Inflammatory macrophage treated with lipopolysaccharide for 4 hours (primary cell): ENCODE measurements around the gene NCOA4.
"Not testable (repeated sequence)": the region's sequence is repeated elsewhere in the genome, so short reads cannot be mapped to it uniquely, and the experiment has no call there.

Experiments
- DNase-seq: peaks from one replicate; pipeline ENCODE4 v3.0.0-alpha.2; 2020

The NCOA4 gene

GRCh38 chr10:46030091-46030937, at the start of gene NCOA4:
Gene NCOA4, minus strand, starts transcription at chr10:46030623. Its CDS starts 13,943 bp downstream, at chr10:46016680.
- DNase-seq, result peak; percentile 99

DNA sequence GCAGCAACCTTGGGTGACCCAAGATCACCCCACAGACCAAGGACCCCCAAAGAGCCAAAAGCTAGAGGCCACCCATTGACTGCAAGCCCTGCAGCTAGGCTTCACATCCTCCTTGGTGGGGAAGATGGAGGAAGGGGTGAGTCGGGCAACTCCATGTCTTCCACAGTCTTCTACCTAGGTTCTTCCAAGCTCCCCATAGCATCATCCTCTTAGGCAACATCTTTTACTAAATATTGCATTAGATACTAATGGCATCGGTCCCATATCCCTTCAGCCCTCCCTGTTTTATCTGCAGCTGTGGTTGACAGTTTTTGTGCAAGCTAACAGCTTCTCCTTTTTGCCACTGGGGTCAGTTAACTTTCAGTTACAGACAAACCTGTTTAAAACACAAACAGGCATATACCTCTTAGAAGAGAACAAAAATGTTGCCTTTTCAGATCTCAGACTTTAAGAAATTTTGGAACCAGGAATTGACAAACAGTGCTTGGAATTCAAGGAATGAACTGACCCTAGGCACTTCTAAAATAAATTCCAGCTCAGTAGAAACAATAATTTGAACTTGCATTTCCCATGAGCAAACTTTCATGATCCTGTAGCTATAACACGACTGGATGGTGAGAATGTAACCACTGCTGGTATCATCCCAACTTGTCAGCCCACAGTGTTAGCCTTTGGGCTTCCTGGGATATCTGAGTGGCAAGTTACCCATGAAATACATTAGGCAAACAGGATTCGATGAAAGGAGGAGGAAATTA, 49.6 kb upstream of the NCOA4 start:
- DNase-seq, result peak; percentile 76

GRCh38 chr10:46077731-46078413, 47.4 kb upstream of the NCOA4 start:
- DNase-seq, result peak; percentile 35

DNA sequence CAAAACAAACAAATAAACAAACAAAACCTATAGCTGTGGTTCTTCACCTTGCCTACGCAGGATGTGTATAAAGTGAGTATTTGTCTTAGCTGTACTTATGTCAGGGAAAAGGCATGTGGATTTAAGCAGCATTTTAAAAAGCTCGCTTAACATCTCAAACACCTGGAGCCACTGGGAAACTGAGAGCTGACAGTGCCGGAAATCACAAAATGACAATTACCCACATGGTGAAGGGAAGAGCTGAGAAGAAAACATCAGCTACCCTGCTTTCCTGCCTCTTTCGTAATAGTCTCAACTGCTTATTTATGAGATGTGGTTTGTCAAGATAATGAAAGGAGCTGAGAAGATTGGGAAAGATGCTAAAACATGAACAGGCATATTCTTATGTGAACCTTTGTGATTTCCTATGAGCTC, 46.7 kb upstream of the NCOA4 start:
- peak; percentile 79 for DNase-seq

- DNase-seq, result no peak
These were observed 45.4 kb upstream of the NCOA4 start for GRCh38 chr10:46075869-46076268.

GRCh38 chr10:46074196-46074946, 43.9 kb upstream of the NCOA4 start:
- no peak for DNase-seq

GRCh38 chr10:46073564-46073963, 43.1 kb upstream of the NCOA4 start:
- no peak for DNase-seq

DNA sequence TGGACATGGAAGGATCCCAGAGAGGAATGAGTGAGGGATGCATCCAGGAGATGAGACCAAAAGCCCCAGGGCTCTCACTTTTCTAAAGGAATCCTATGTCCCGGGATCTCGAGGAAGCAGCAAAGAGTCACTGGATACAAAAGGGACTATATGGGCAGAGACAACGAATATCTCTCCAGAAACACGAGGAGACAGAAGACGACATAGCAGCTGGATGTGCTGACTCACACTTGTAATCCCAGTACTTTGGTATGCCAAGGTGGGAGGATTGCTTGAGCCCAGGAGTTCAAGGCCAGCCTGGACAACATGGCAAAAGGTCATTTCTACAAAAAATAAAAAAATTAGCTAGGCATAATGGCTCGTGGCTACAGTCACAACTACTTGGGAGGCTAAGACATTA, 40.3 kb upstream of the NCOA4 start:
- DNase-seq, result no peak

DNA sequence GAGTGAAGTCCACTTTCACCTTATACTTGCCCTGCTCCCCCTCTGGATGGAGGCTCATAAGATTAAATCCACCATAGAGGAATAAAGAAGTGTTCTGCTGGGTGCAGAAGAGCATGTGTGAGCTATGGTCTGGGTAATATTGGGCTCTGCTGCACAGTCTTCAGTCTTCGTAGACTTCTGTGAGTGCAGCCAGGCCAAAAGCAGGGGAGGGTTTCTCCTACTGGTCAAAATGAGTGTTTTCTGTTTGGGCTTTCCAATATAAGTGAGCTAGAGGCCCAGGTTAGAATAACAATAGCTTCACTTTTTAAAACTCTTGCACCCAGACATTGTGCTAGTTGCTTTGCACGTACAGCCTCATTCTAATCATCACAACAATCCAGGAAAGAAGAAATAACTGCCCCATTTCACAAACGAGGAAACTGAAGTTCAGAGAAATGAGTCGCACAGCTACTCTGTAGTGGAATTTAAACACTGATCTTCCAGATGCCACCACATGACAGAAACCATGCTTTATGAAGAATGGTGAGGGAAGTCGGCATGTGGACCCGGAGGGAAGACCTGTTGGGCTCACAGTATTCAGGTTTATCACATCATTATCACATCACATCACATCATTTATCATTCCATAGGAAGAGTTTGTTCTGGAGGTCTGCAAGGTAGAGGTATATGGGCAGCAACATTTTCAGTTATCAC, 39.5 kb upstream of the NCOA4 start:
- no peak for DNase-seq

GRCh38 chr10:46068905-46069304, 38.5 kb upstream of the NCOA4 start:
- DNase-seq, result no peak

- no peak for DNase-seq
These were observed 37.7 kb upstream of the NCOA4 start for GRCh38 chr10:46068117-46068516.

- DNase-seq, result no peak
These were observed 33.9 kb upstream of the NCOA4 start for GRCh38 chr10:46064269-46064817.

GRCh38 chr10:46062723-46063428, 32.5 kb upstream of the NCOA4 start:
- peak; percentile 17 for DNase-seq

- DNase-seq, result no peak
These were observed 30.3 kb upstream of the NCOA4 start for GRCh38 chr10:46060706-46061105.

DNA sequence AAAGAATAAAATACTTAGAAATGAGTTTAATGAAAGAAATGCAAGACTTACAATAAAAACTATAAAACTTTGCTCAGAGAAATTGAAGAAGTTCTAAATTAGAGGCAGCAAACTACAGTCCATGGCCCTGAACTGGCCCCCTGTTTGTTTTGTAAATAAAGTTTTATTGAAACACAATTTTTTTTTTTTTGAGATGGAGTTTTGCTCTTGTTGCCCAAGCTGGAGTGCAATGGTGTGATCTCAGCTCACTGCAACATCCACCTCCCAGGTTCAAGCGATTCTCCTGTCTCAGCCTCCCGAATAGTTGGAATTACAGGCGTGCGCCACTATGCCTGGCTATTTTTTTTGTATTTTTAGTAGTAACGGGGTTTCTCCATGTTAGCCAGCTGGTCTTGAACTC, 27.5 kb upstream of the NCOA4 start:
- not testable (repeated sequence) for DNase-seq

DNA sequence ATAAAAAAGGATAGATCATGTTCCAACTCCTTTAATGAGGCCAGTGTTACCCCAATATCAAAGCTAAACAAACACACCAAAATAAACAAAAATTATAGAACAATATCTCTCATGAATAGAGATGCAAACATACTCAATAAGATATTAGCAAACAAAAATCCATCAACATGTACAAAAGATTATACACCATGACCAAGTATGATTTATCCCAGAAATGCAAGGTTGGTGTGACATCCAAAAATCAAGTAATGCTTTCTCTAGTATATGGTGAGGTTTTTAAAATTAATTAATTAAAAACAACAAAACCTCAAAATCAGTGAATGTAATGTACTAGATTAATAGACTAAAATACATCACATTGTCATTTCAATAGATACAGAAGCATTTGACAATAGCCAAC, 26.6 kb upstream of the NCOA4 start:
- DNase-seq, result no peak

GRCh38 chr10:46055771-46056170, 25.3 kb upstream of the NCOA4 start:
- no peak for DNase-seq

DNA sequence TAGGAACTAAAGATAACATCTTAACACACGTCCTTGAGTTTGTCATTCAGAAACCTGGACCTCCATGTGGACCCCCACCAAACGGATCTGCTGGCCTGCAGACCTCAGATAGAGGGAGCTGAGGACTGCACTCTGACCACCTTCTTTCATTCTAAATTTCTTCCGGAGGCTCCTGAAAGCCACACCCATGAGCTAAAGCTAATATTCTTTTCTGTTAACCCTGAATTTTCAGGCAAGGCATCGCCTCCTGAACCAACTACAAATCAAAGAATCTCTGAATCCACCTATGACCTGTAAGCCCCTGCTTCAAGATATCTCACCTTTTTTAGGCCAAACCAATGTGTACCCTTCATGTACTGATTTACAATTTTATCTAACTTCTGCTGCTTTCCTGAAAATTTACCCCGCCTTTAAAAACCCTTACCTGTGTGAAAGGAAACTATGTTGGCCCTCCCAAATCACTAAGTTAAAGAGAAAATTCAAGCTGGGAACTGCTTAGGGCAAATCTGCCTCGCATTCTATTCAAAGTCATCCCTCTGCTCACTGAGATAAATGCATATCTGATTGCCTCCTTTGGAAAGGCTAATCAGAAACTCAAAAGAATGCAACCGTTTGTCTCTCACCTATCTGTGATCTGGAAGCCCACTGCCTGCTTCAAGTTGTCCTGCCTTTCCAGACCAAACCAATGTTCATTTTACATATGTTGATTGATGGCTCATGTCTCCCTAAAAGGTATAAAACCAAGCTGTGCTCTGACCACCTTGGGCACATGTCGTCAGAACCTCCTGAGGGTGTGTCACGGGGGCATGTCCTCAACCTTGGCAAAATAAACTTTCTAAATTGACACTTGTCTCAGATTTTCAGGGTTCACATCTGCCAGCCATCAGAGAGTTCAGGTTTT, 23.4 kb upstream of the NCOA4 start:
- DNase-seq, result no peak

- no peak for DNase-seq
These were observed 22.5 kb upstream of the NCOA4 start for GRCh38 chr10:46052791-46053375.
